WTC11 (cell line): Measurements from ENCODE around the gene SLC39A13. TPM values are rescaled to one million over a fixed set of nuclear protein-coding genes. Genes with fewer than 3 reads are reported as not detected.

ENCODE experiments used
- ATAC-seq: fragments of 200-7000 bp; cut with Tn5 transposase; 2 replicates; pipeline ENCODE4 v1.10.0; 2021; ENCODE audit warnings: mild to moderate bottlenecking, moderate library complexity
- CTCF ChIA-PET: fragments of 300-600 bp; sonication (Branson Sonifier 250); formaldehyde crosslinking; loops from one replicate; lab custom pipeline; 2021; ENCODE audit warnings: antibody characterized with exemption; lab: Charles Lee
- POLR2A ChIA-PET: fragments of 350-600 bp; sonication (Branson Sonifier 250); formaldehyde crosslinking; loops from one replicate; lab custom pipeline; 2021; ENCODE audit warnings: antibody characterized with exemption; lab: Charles Lee
- DNase-seq: peaks from one replicate; pipeline ENCODE4 v3.0.0; 2021; ENCODE audit warnings: low spot score
- H3K27ac Mint-ChIP-seq: 2 replicates; pipeline ENCODE4 v1.8.0; 2021; ENCODE audit warnings: mixed read lengths
- H3K27me3 Mint-ChIP-seq: 2 replicates; pipeline ENCODE4 v1.8.0; 2021; ENCODE audit warnings: low read depth, mild to moderate bottlenecking, moderate library complexity, mixed read lengths
- H3K36me3 Mint-ChIP-seq: 2 replicates; pipeline ENCODE4 v1.8.0; 2021; ENCODE audit warnings: mixed read lengths
- H3K4me1 Mint-ChIP-seq: 2 replicates; pipeline ENCODE4 v1.8.0; 2022; ENCODE audit warnings: mixed read lengths
- H3K4me3 Mint-ChIP-seq: 2 replicates; pipeline ENCODE4 v1.8.0; 2021; ENCODE audit warnings: mild to moderate bottlenecking, moderate library complexity, mixed read lengths
- H3K9me3 Mint-ChIP-seq: 2 replicates; pipeline ENCODE4 v1.8.0; 2021; ENCODE audit warnings: mixed read lengths
- GABPB1 ChIP-seq: sonication (generic); formaldehyde crosslinking; IDR thresholded peaks from 2 replicates; pipeline ENCODE4 v1.8.1; 2023; ENCODE audit warnings: mild to moderate bottlenecking, missing genetic modification reagents
- GRHL2 ChIP-seq: fragments of 250-450 bp; sonication (Bioruptor Pico); IDR thresholded peaks from 2 replicates; pipeline ENCODE4 v1.8.0; 2022; ENCODE audit warnings: mild to moderate bottlenecking, moderate library complexity; ENCODE audit not compliant: insufficient replicate concordance, severe bottlenecking
- GTF2I ChIP-seq: fragments of 250-450 bp; sonication (Bioruptor Pico); conservative IDR thresholded peaks from 2 replicates; pipeline ENCODE4 v1.4.0; 2021; ENCODE audit warnings: mild to moderate bottlenecking
- NFE2L1 ChIP-seq: sonication (generic); formaldehyde crosslinking; IDR thresholded peaks from 2 replicates; pipeline ENCODE4 v1.8.1; 2023; ENCODE audit warnings: missing genetic modification reagents
- RELA ChIP-seq: sonication (generic); formaldehyde crosslinking; IDR thresholded peaks from 2 replicates; pipeline ENCODE4 v1.8.1; 2022; ENCODE audit warnings: missing genetic modification reagents, mild to moderate bottlenecking, borderline replicate concordance
- SOX15 ChIP-seq: fragments of 250-450 bp; sonication (Bioruptor Pico); IDR thresholded peaks from 2 replicates; pipeline ENCODE4 v1.9.0; 2021; ENCODE audit warnings: mild to moderate bottlenecking
- ZNF121 ChIP-seq: sonication (generic); formaldehyde crosslinking; IDR thresholded peaks from 2 replicates; pipeline ENCODE4 v1.8.0; 2023; ENCODE audit warnings: missing genetic modification reagents
- ZNF138 ChIP-seq: sonication (generic); formaldehyde crosslinking; conservative IDR thresholded peaks from 2 replicates; pipeline ENCODE4 v1.8.1; 2022; ENCODE audit warnings: mild to moderate bottlenecking, moderate library complexity, missing genetic modification reagents
- ZNF232 ChIP-seq: sonication (generic); formaldehyde crosslinking; IDR thresholded peaks from 2 replicates; pipeline ENCODE4 v1.8.0; 2022; ENCODE audit warnings: mild to moderate bottlenecking, missing genetic modification reagents
- ZNF671 ChIP-seq: fragments of 250-450 bp; sonication (Bioruptor Pico); IDR thresholded peaks from 2 replicates; pipeline ENCODE4 v1.8.0; 2021; ENCODE audit warnings: mild to moderate bottlenecking
- total RNA-seq: library from RNA; stranded (reverse); gene quantifications from 3 replicates; pipeline ENCODE4 v1.2.3, GENCODE V29; 2021
- TF ChIP-seq, protein P1 (sequence below): sonication (generic); formaldehyde crosslinking; IDR thresholded peaks from 2 replicates; pipeline ENCODE4 v1.8.0; 2023; ENCODE audit warnings: mild to moderate bottlenecking, missing genetic modification reagents
- TF ChIP-seq, protein P2 (sequence below): sonication (generic); formaldehyde crosslinking; IDR thresholded peaks from 2 replicates; pipeline ENCODE4 v1.8.1; 2023; ENCODE audit warnings: mild to moderate bottlenecking, missing genetic modification reagents, borderline replicate concordance
- TF ChIP-seq, protein P3 (sequence below): sonication (generic); formaldehyde crosslinking; IDR thresholded peaks from 2 replicates; pipeline ENCODE4 v1.8.0; 2022; ENCODE audit warnings: missing genetic modification reagents
- TF ChIP-seq, protein P4 (sequence below): sonication (generic); formaldehyde crosslinking; IDR thresholded peaks from 2 replicates; pipeline ENCODE4 v1.8.1; 2023; ENCODE audit warnings: mild to moderate bottlenecking, moderate library complexity, missing genetic modification reagents
- TF ChIP-seq, protein P5 (sequence below): fragments of 200-600 bp; IDR thresholded peaks from 2 replicates; pipeline ENCODE4 v1.8.0; 2022; ENCODE audit warnings: antibody characterized with exemption
- TF ChIP-seq, protein P6 (sequence below): sonication (generic); formaldehyde crosslinking; IDR thresholded peaks from 2 replicates; pipeline ENCODE4 v1.8.0; 2022; ENCODE audit warnings: mild to moderate bottlenecking, missing genetic modification reagents
- TF ChIP-seq, protein P7 (sequence below): fragments of 250-450 bp; sonication (Bioruptor Pico); IDR thresholded peaks from 2 replicates; pipeline ENCODE4 v2.1.2; 2022; ENCODE audit warnings: mild to moderate bottlenecking, moderate library complexity

Gene SLC39A13
- total RNA-seq, 1 experiment from 2014 or later = 38.2 TPM

DNA sequence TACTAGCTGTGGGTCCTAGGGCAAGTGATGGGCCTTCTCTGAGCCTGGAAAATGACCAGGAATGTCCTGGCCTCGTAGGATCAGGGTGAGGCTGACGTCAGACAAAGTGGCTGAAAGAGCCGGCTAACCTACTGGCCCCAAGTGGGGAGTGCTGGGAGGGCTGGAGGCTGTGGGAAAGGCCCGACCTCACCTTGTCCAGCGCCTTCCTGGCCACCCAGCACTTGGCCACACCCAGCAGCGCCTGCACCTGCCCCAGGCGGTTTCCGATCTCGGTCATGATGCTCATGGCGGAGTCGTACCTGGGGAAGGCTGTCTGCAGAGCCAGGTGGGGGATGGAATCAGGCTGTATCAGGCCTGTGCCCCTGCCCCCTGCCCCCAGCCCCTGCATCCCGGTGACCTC lies 33.0 kb downstream of the SLC39A13 start:
- Mint-ChIP-seq H3K36me3 (no peaks in the 10 kb centered on the region), H3K9me3 (no peaks in the 10 kb centered on the region), H3K27ac (no peak overlapping the region), H3K27me3 (no peaks in the 10 kb centered on the region), H3K4me3 (no peak overlapping the region), H3K4me1 (no peaks in the 10 kb centered on the region)
- CTCF ChIA-PET = no interaction called here
- DNase-seq (no peak), ATAC-seq (no peak; the same call in 1 of the 2 replicates)
- POLR2A ChIA-PET = no interaction called here
- TF ChIP-seq GRHL2 (CRISPR knock-in tag) = no peak
- no peak for TF ChIP-seq ZNF121
- TF ChIP-seq SOX15 (CRISPR knock-in tag) = no peak
- TF ChIP-seq, protein P1, sequence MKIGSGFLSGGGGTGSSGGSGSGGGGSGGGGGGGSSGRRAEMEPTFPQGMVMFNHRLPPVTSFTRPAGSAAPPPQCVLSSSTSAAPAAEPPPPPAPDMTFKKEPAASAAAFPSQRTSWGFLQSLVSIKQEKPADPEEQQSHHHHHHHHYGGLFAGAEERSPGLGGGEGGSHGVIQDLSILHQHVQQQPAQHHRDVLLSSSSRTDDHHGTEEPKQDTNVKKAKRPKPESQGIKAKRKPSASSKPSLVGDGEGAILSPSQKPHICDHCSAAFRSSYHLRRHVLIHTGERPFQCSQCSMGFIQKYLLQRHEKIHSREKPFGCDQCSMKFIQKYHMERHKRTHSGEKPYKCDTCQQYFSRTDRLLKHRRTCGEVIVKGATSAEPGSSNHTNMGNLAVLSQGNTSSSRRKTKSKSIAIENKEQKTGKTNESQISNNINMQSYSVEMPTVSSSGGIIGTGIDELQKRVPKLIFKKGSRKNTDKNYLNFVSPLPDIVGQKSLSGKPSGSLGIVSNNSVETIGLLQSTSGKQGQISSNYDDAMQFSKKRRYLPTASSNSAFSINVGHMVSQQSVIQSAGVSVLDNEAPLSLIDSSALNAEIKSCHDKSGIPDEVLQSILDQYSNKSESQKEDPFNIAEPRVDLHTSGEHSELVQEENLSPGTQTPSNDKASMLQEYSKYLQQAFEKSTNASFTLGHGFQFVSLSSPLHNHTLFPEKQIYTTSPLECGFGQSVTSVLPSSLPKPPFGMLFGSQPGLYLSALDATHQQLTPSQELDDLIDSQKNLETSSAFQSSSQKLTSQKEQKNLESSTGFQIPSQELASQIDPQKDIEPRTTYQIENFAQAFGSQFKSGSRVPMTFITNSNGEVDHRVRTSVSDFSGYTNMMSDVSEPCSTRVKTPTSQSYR = no peak
- no peak for TF ChIP-seq NFE2L1
- TF ChIP-seq GTF2I (CRISPR knock-in tag) = no peak
- TF ChIP-seq, protein P2, sequence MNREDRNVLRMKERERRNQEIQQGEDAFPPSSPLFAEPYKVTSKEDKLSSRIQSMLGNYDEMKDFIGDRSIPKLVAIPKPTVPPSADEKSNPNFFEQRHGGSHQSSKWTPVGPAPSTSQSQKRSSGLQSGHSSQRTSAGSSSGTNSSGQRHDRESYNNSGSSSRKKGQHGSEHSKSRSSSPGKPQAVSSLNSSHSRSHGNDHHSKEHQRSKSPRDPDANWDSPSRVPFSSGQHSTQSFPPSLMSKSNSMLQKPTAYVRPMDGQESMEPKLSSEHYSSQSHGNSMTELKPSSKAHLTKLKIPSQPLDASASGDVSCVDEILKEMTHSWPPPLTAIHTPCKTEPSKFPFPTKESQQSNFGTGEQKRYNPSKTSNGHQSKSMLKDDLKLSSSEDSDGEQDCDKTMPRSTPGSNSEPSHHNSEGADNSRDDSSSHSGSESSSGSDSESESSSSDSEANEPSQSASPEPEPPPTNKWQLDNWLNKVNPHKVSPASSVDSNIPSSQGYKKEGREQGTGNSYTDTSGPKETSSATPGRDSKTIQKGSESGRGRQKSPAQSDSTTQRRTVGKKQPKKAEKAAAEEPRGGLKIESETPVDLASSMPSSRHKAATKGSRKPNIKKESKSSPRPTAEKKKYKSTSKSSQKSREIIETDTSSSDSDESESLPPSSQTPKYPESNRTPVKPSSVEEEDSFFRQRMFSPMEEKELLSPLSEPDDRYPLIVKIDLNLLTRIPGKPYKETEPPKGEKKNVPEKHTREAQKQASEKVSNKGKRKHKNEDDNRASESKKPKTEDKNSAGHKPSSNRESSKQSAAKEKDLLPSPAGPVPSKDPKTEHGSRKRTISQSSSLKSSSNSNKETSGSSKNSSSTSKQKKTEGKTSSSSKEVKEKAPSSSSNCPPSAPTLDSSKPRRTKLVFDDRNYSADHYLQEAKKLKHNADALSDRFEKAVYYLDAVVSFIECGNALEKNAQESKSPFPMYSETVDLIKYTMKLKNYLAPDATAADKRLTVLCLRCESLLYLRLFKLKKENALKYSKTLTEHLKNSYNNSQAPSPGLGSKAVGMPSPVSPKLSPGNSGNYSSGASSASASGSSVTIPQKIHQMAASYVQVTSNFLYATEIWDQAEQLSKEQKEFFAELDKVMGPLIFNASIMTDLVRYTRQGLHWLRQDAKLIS (CRISPR knock-in tag) = no peak
- TF ChIP-seq ZNF232 = no peak
- TF ChIP-seq RELA (CRISPR knock-in tag) = no peak
- TF ChIP-seq GABPB1 = no peak
- TF ChIP-seq, protein P3, sequence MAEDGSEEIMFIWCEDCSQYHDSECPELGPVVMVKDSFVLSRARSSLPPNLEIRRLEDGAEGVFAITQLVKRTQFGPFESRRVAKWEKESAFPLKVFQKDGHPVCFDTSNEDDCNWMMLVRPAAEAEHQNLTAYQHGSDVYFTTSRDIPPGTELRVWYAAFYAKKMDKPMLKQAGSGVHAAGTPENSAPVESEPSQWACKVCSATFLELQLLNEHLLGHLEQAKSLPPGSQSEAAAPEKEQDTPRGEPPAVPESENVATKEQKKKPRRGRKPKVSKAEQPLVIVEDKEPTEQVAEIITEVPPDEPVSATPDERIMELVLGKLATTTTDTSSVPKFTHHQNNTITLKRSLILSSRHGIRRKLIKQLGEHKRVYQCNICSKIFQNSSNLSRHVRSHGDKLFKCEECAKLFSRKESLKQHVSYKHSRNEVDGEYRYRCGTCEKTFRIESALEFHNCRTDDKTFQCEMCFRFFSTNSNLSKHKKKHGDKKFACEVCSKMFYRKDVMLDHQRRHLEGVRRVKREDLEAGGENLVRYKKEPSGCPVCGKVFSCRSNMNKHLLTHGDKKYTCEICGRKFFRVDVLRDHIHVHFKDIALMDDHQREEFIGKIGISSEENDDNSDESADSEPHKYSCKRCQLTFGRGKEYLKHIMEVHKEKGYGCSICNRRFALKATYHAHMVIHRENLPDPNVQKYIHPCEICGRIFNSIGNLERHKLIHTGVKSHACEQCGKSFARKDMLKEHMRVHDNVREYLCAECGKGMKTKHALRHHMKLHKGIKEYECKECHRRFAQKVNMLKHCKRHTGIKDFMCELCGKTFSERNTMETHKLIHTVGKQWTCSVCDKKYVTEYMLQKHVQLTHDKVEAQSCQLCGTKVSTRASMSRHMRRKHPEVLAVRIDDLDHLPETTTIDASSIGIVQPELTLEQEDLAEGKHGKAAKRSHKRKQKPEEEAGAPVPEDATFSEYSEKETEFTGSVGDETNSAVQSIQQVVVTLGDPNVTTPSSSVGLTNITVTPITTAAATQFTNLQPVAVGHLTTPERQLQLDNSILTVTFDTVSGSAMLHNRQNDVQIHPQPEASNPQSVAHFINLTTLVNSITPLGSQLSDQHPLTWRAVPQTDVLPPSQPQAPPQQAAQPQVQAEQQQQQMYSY (CRISPR knock-in tag) = no peak
- TF ChIP-seq ZNF671 (CRISPR knock-in tag) = no peak
- TF ChIP-seq, protein P4, sequence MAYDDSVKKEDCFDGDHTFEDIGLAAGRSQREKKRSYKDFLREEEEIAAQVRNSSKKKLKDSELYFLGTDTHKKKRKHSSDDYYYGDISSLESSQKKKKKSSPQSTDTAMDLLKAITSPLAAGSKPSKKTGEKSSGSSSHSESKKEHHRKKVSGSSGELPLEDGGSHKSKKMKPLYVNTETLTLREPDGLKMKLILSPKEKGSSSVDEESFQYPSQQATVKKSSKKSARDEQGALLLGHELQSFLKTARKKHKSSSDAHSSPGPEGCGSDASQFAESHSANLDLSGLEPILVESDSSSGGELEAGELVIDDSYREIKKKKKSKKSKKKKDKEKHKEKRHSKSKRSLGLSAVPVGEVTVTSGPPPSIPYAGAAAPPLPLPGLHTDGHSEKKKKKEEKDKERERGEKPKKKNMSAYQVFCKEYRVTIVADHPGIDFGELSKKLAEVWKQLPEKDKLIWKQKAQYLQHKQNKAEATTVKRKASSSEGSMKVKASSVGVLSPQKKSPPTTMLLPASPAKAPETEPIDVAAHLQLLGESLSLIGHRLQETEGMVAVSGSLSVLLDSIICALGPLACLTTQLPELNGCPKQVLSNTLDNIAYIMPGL (CRISPR knock-in tag) = no peak
- TF ChIP-seq, protein P5, sequence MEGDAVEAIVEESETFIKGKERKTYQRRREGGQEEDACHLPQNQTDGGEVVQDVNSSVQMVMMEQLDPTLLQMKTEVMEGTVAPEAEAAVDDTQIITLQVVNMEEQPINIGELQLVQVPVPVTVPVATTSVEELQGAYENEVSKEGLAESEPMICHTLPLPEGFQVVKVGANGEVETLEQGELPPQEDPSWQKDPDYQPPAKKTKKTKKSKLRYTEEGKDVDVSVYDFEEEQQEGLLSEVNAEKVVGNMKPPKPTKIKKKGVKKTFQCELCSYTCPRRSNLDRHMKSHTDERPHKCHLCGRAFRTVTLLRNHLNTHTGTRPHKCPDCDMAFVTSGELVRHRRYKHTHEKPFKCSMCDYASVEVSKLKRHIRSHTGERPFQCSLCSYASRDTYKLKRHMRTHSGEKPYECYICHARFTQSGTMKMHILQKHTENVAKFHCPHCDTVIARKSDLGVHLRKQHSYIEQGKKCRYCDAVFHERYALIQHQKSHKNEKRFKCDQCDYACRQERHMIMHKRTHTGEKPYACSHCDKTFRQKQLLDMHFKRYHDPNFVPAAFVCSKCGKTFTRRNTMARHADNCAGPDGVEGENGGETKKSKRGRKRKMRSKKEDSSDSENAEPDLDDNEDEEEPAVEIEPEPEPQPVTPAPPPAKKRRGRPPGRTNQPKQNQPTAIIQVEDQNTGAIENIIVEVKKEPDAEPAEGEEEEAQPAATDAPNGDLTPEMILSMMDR = no peak
- TF ChIP-seq ZNF138 = no peak
- TF ChIP-seq, protein P6, sequence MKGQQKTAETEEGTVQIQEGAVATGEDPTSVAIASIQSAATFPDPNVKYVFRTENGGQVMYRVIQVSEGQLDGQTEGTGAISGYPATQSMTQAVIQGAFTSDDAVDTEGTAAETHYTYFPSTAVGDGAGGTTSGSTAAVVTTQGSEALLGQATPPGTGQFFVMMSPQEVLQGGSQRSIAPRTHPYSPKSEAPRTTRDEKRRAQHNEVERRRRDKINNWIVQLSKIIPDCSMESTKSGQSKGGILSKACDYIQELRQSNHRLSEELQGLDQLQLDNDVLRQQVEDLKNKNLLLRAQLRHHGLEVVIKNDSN (CRISPR knock-in tag) = no peak
- TF ChIP-seq, protein P7, sequence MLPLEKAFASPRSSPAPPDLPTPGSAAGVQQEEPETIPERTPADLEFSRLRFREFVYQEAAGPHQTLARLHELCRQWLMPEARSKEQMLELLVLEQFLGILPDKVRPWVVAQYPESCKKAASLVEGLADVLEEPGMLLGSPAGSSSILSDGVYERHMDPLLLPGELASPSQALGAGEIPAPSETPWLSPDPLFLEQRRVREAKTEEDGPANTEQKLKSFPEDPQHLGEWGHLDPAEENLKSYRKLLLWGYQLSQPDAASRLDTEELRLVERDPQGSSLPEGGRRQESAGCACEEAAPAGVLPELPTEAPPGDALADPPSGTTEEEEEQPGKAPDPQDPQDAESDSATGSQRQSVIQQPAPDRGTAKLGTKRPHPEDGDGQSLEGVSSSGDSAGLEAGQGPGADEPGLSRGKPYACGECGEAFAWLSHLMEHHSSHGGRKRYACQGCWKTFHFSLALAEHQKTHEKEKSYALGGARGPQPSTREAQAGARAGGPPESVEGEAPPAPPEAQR (CRISPR knock-in tag) = no peak
- TF ChIP-seq, all 79 proteins: peak for 0
